Activated CD8-positive, alpha-beta T cell treated with anti-CD3 and anti-CD28 coated beads, Interleukin-2, amount 10 ng/mL, durations not matched to agents 7 days and 5 days (primary cell): Measurements from ENCODE around the gene ACTG1. TPM values are rescaled to one million over a fixed set of nuclear protein-coding genes. Genes with fewer than 3 reads are reported as not detected.
A peak's percentile ranks its signal among the peaks of the same experiment; 100 is the strongest.

Experiments
- ATAC-seq: fragments of 150-1000 bp; cut with Tn5 transposase; one replicate; pipeline ENCODE4 v1.10.0; 2021; ENCODE audit warnings: moderate library complexity
- CTCF ChIA-PET: fragments of 350-600 bp; sonication (Branson Sonifier 250); formaldehyde crosslinking; loops from one replicate; lab custom pipeline; 2021; ENCODE audit warnings: antibody characterized with exemption; lab: Charles Lee
- POLR2A ChIA-PET: fragments of 350-600 bp; sonication (Branson Sonifier 250); formaldehyde crosslinking; loops from one replicate; lab custom pipeline; 2021; ENCODE audit warnings: antibody characterized with exemption; lab: Charles Lee
- DNase-seq: peaks from one replicate; pipeline ENCODE4 v3.0.0-alpha.2; 2020
- H3K27ac Mint-ChIP-seq: one replicate; pipeline ENCODE4 v1.8.0; 2021; ENCODE audit warnings: mild to moderate bottlenecking, mixed read lengths
- H3K27me3 Mint-ChIP-seq: one replicate; pipeline ENCODE4 v1.8.0; 2021; ENCODE audit warnings: low read depth, mixed read lengths
- H3K36me3 Mint-ChIP-seq: one replicate; pipeline ENCODE4 v1.8.0; 2021; ENCODE audit warnings: low read depth, mixed read lengths
- H3K4me1 Mint-ChIP-seq: one replicate; pipeline ENCODE4 v1.8.0; 2021; ENCODE audit warnings: low read depth, mixed read lengths
- H3K4me3 Mint-ChIP-seq: one replicate; pipeline ENCODE4 v1.8.0; 2021; ENCODE audit warnings: mild to moderate bottlenecking, mixed read lengths
- H3K9me3 Mint-ChIP-seq: one replicate; pipeline ENCODE4 v1.8.0; 2022; ENCODE audit warnings: mixed read lengths; ENCODE audit not compliant: insufficient read depth
- total RNA-seq, 2 experiments: library from RNA; stranded (reverse); gene quantifications; one replicate each; pipeline ENCODE4 v1.2.3, GENCODE V29; 2021

Gene ACTG1
- total RNA-seq, 2 experiments from 2014 or later = 5,147 to 5,318 TPM

GRCh38 chr17:81489012-81489997, 23.3 kb downstream of the ACTG1 start:
- peaks cover 8% of the 10 kb centered on the region for H3K27me3 Mint-ChIP-seq
- CTCF ChIA-PET = interaction anchor here (1.0 to 1.5 kb wide), 2 partner anchors 236 kb away, joined by 3 to 5 read pairs; no protein-coding TSS in a partner anchor
- H3K36me3 Mint-ChIP-seq = no peaks in the 10 kb centered on the region

DNA sequence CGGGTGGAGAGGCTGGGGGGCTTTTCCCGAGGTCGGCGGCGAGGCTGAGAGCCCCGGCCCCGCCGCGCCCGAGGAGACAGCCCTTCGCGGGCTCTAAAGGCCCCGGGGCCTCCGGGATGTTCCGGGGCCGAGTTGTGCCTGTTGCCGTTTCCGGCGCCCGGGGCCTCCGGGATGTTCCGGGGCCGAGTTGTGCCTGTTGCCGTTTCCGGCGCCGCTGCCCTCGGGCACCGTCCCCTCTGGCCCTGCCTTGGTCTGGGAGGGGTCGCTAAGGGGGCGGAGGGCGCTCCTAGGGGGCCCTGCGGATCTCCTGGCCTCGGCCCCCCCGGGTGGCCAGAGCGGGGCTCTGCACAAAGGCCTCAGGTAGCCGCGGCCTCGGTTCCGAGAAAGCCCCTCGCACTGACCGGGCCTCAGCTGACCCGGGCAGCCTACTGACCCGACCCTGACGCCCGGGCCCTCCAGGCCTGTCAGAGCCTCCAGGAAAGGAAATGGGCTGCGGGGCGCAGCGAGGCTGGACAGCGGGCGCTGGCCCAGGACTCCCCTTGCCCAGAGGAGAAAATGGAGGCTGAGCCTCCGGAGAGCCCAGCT, 24.2 kb downstream of the ACTG1 start:
- ChIA-PET CTCF (interaction anchor here (1.5 kb wide), 1 partner anchor 235 kb away, joined by 5 read pairs; no protein-coding TSS in a partner anchor), POLR2A (interaction anchor here (0.5 to 3.7 kb wide), 4 partner anchors 20 to 193 kb away, joined by 3 to 18 read pairs (median 8); partner anchors contain the start of genes ACTG1 and SLC38A10)
- ATAC-seq = peak; percentile 8
- Mint-ChIP-seq H3K4me1 (peaks cover 24% of the 10 kb centered on the region), H3K27me3 (peaks cover 10% of the 10 kb centered on the region), H3K4me3 (peak overlapping the region; percentile 52), H3K9me3 (no peaks in the 10 kb centered on the region), H3K27ac (no peak overlapping the region), H3K36me3 (no peaks in the 10 kb centered on the region)
- no peak for DNase-seq

More at GRCh38 chr17:81489012-81489997, 23.3 kb downstream of the ACTG1 start:
- H3K27ac Mint-ChIP-seq = peak overlapping the region; percentile 8
- peaks cover 22% of the 10 kb centered on the region for H3K4me1 Mint-ChIP-seq
- H3K9me3 Mint-ChIP-seq = no peaks in the 10 kb centered on the region
- ATAC-seq = no peak
- no peak for DNase-seq
- POLR2A ChIA-PET = interaction anchor here (0.6 to 3.7 kb wide), 3 partner anchors 19 to 183 kb away, joined by 3 to 18 read pairs (median 13); partner anchors contain the start of gene ACTG1
- peak overlapping the region; percentile 52 for H3K4me3 Mint-ChIP-seq

DNA sequence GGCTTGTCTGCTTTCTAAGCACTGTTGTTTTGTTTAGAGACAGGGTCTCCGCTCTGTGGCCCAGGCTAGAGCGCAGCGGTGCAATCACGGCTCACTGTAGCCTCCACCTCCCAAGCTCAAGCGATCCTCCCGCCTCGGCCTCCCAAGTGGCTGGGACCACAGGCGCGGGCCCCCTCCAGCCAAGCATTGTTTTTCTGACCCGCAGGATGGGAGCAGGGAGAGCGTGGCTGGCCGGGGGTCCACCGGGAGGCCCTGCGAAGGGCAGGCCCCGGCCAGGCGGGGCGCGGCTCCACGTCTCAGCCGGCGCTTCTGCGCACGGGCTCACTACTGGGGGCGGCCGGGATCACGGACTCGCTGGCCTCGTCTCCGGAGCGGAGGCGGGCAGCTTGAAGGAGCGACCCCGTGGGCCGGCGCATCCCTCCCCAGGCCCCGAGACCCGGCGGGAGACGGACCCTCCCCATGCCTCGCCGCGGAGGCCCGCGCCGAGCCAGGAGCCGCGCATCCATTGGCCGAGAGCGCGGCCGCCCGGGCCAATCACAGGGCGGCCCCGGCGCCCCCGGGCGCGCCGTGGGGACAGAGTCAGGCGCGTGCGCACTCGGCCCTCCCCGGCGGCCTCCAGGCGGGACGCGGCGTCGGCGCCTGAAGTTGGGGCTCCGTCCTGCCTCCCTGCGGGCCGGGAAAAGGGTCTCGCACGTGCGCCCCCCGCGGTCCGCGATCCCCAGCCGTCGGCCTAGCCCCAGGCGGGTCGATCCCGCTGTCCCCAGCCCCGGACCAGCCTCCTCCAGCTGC, 24.9 kb downstream of the ACTG1 start:
- H3K4me1 Mint-ChIP-seq = peaks cover 29% of the 10 kb centered on the region
- peak overlapping the region; percentile 63 for H3K27ac Mint-ChIP-seq
- CTCF ChIA-PET = interaction anchor here (1.5 kb wide), 1 partner anchor 235 kb away, joined by 5 read pairs; no protein-coding TSS in a partner anchor
- H3K9me3 Mint-ChIP-seq = no peaks in the 10 kb centered on the region
- POLR2A ChIA-PET = interaction anchor here (0.5 to 3.7 kb wide), 4 partner anchors 21 to 192 kb away, joined by 3 to 18 read pairs (median 8); partner anchors contain the start of genes ACTG1 and SLC38A10
- peak; percentile 82 for DNase-seq
- peak; percentile 88 for ATAC-seq
- peaks cover 15% of the 10 kb centered on the region for H3K27me3 Mint-ChIP-seq
- peak overlapping the region; percentile 62 for H3K4me3 Mint-ChIP-seq
- no peaks in the 10 kb centered on the region for H3K36me3 Mint-ChIP-seq

- CTCF ChIA-PET = no interaction called here
- DNase-seq (no peak), ATAC-seq (no peak)
- Mint-ChIP-seq H3K27ac (peak overlapping the region; percentile 63), H3K27me3 (peaks cover 21% of the 10 kb centered on the region), H3K9me3 (no peaks in the 10 kb centered on the region), H3K36me3 (no peaks in the 10 kb centered on the region), H3K4me1 (peaks cover 27% of the 10 kb centered on the region), H3K4me3 (peak overlapping the region; percentile 62)
- POLR2A ChIA-PET = interaction anchor here (1.4 to 3.7 kb wide), 3 partner anchors 19 to 26 kb away, joined by 3 to 18 read pairs (median 4); no protein-coding TSS in a partner anchor
Observed at GRCh38 chr17:81487089-81487486, 25.5 kb downstream of the ACTG1 start.

GRCh38 chr17:81486199-81486810, 26.3 kb downstream of the ACTG1 start:
- Mint-ChIP-seq H3K27ac (no peak overlapping the region), H3K27me3 (peaks cover 26% of the 10 kb centered on the region), H3K4me3 (no peak overlapping the region), H3K36me3 (no peaks in the 10 kb centered on the region), H3K9me3 (no peaks in the 10 kb centered on the region), H3K4me1 (peaks cover 31% of the 10 kb centered on the region)
- ChIA-PET POLR2A (interaction anchor here (1.4 to 3.7 kb wide), 2 partner anchors 19 to 22 kb away, joined by 3 to 18 read pairs; no protein-coding TSS in a partner anchor), CTCF (no interaction called here)
- no peak for ATAC-seq
- DNase-seq = no peak

DNA sequence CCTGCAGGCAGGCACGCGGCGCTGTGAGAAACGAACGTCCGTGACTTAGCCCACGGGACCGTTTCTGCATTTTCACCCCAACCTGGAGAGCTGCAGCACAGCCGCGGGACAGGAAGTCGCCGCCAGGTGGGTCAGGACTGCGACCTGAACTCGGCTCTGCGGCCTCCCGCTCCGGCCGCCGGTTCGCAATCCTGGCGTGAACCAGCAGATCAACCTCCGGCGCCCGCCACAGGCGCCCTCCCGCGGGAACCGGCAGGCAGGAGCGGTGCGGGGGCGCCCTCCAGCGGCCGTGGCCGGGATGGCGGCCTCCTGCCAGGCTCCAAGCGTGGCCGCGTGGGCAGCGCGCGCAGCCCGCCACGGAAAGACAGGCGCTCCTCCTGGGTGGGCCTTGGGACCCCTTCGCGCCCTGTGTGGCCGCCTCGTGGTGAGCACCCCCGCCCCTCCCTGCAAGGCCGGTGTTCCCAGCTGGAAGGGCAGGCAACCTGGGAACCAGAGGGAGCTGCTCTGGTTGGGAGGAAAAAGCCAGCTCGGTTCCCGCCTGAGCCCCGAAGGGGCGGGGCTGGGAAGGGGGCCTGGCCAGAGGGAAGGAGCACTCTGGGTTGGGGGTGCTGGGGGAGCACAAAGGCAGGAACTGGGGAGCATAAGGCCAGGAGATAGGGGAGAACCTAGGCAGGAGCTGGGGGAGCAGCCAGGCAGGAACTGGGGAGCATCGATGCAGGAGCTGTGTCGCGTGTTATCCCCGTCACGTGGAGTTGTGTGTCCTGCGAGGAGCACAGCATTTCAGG, 28.2 kb downstream of the ACTG1 start:
- Mint-ChIP-seq H3K27ac (no peak overlapping the region), H3K9me3 (no peaks in the 10 kb centered on the region), H3K36me3 (no peaks in the 10 kb centered on the region), H3K27me3 (peaks cover 32% of the 10 kb centered on the region), H3K4me3 (no peak overlapping the region), H3K4me1 (peaks cover 27% of the 10 kb centered on the region)
- ATAC-seq (peak; percentile 76), DNase-seq (peak; percentile 90)
- CTCF ChIA-PET = interaction anchor here (0.6 to 1.7 kb wide), 44 partner anchors 9 to 343 kb away, joined by 3 to 26 read pairs (median 4); partner anchors contain the start of genes ACTG1, BAHCC1, CEP131 and FAAP100
- POLR2A ChIA-PET = interaction anchor here (0.8 to 1.8 kb wide), 8 partner anchors 23 to 246 kb away, joined by 3 to 9 read pairs (median 4); partner anchors contain the start of genes ACTG1, NDUFAF8 and TEPSIN

DNA sequence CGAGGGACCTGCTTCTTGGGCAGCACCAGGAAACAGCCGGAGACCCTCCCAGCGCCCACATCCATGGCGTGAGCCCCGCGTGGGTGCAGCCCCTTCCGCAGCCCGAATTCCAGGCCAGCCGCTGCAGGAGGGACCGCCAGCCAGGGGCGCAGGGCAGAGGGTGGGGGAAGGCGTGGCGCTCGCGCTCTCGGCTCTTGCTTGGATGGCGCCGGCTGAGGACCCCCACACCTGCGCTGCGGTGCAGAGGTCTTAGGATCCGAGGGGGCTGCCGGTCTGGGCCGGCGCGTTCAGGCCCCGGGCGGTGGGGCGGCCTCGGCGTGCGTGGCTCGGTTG, 28.8 kb downstream of the ACTG1 start:
- H3K9me3 Mint-ChIP-seq = no peaks in the 10 kb centered on the region
- ChIA-PET POLR2A (interaction anchor here (1.2 to 1.8 kb wide), 3 partner anchors 23 to 54 kb away, joined by 4 read pairs; no protein-coding TSS in a partner anchor), CTCF (interaction anchor here (0.7 to 1.7 kb wide), 14 partner anchors 16 to 342 kb away, joined by 3 to 26 read pairs (median 3); partner anchors contain the start of gene CEP131)
- peaks cover 27% of the 10 kb centered on the region for H3K4me1 Mint-ChIP-seq
- no peak for ATAC-seq
- no peaks in the 10 kb centered on the region for H3K36me3 Mint-ChIP-seq
- no peak overlapping the region for H3K27ac Mint-ChIP-seq
- no peak overlapping the region for H3K4me3 Mint-ChIP-seq
- peaks cover 33% of the 10 kb centered on the region for H3K27me3 Mint-ChIP-seq
- DNase-seq = no peak

- H3K4me1 Mint-ChIP-seq = peaks cover 27% of the 10 kb centered on the region
- H3K27me3 Mint-ChIP-seq = peaks cover 33% of the 10 kb centered on the region
- no peak overlapping the region for H3K4me3 Mint-ChIP-seq
- ATAC-seq (no peak), DNase-seq (peak; percentile 46)
- H3K9me3 Mint-ChIP-seq = no peaks in the 10 kb centered on the region
- no peaks in the 10 kb centered on the region for H3K36me3 Mint-ChIP-seq
- ChIA-PET POLR2A (interaction anchor here (1.8 kb wide), 1 partner anchor 22 kb away, joined by 4 read pairs; no protein-coding TSS in a partner anchor), CTCF (interaction anchor here (1.0 to 1.6 kb wide), 7 partner anchors 16 to 233 kb away, joined by 3 to 5 read pairs (median 3); no protein-coding TSS in a partner anchor)
- H3K27ac Mint-ChIP-seq = no peak overlapping the region
Observed at GRCh38 chr17:81483085-81483861, 29.3 kb downstream of the ACTG1 start.

- Mint-ChIP-seq H3K27ac (no peak overlapping the region), H3K36me3 (no peaks in the 10 kb centered on the region), H3K27me3 (peaks cover 33% of the 10 kb centered on the region), H3K4me1 (peaks cover 27% of the 10 kb centered on the region), H3K9me3 (no peaks in the 10 kb centered on the region), H3K4me3 (no peak overlapping the region)
- ChIA-PET CTCF (interaction anchor here (1.0 kb wide), 2 partner anchors 191 to 230 kb away, joined by 3 read pairs; no protein-coding TSS in a partner anchor), POLR2A (no interaction called here)
- no peak for DNase-seq
- no peak for ATAC-seq
Observed at GRCh38 chr17:81482673-81483072, 29.9 kb downstream of the ACTG1 start.
